Loucy (cell line): ENCODE data around the gene RGS1.

Experiments
- H2AFZ ChIP-seq: fragments of 200-600 bp; sonication (generic); 2 replicates; pipeline ENCODE4 v1.6.0; 2016; ENCODE audit warnings: antibody characterized with exemption, mild to moderate bottlenecking, low read length, moderate library complexity
- H3F3A ChIP-seq: fragments of 200-600 bp; 2 replicates; pipeline ENCODE4 v1.6.0; 2016; ENCODE audit warnings: antibody characterized with exemption, low read depth, mild to moderate bottlenecking
- H3K27me3 ChIP-seq: fragments of 200-600 bp; sonication (generic); 2 replicates; pipeline ENCODE4 v1.6.1; 2014; ENCODE audit warnings: low read length, mild to moderate bottlenecking; ENCODE audit not compliant: insufficient read depth, poor library complexity, severe bottlenecking
- H3K36me3 ChIP-seq: fragments of 200-600 bp; sonication (generic); 2 replicates; pipeline ENCODE4 v1.6.1; 2016; ENCODE audit warnings: low read length; ENCODE audit not compliant: insufficient read depth
- H3K4me1 ChIP-seq: fragments of 200-600 bp; sonication (generic); 2 replicates; pipeline ENCODE4 v1.5.1; 2014; ENCODE audit warnings: low read length, mild to moderate bottlenecking; ENCODE audit not compliant: insufficient read depth, poor library complexity, severe bottlenecking
- H3K4me2 ChIP-seq: fragments of 200-600 bp; sonication (generic); 2 replicates; pipeline ENCODE4 v1.6.0; 2014; ENCODE audit warnings: antibody characterized with exemption, low read length, low read depth, mild to moderate bottlenecking; ENCODE audit not compliant: poor library complexity, severe bottlenecking
- H3K4me3 ChIP-seq: fragments of 200-600 bp; sonication (generic); 2 replicates; pipeline ENCODE4 v1.5.1; 2014; ENCODE audit warnings: low read length, mild to moderate bottlenecking, mixed read lengths; ENCODE audit not compliant: poor library complexity, severe bottlenecking
- H3K79me2 ChIP-seq: fragments of 200-600 bp; sonication (generic); 2 replicates; pipeline ENCODE4 v1.6.1; 2014; ENCODE audit warnings: low read length; ENCODE audit not compliant: insufficient read depth
- H3K9ac ChIP-seq: fragments of 200-600 bp; sonication (generic); 2 replicates; pipeline ENCODE4 v1.6.0; 2014; ENCODE audit warnings: mild to moderate bottlenecking, low read depth, low read length, moderate library complexity; ENCODE audit not compliant: poor library complexity, severe bottlenecking
- H3K9me2 ChIP-seq: fragments of 200-600 bp; sonication (generic); replicated peaks from 2 replicates; pipeline ENCODE4 v1.6.1; 2016; ENCODE audit warnings: low read depth, low read length, mixed read lengths
- H3K9me3 ChIP-seq: fragments of 200-600 bp; sonication (generic); 2 replicates; pipeline ENCODE4 v1.6.1; 2014; ENCODE audit warnings: mild to moderate bottlenecking, antibody characterized with exemption, low read length, low read depth; ENCODE audit not compliant: insufficient read depth
- H4K20me1 ChIP-seq: fragments of 200-600 bp; sonication (generic); 2 replicates; pipeline ENCODE4 v1.6.0; 2014; ENCODE audit warnings: antibody characterized with exemption, low read length, mild to moderate bottlenecking; ENCODE audit not compliant: insufficient read depth, poor library complexity, severe bottlenecking
- EZH2phosphoT487 ChIP-seq: fragments of 200-600 bp; IDR thresholded peaks from 2 replicates; pipeline ENCODE4 v1.6.1; 2018; ENCODE audit warnings: antibody characterized with exemption, mild to moderate bottlenecking, moderate library complexity, borderline replicate concordance
- TF ChIP-seq, protein P1 (sequence below): fragments of 200-600 bp; sonication (generic); conservative IDR thresholded peaks from 2 replicates; pipeline ENCODE4 v1.5.1; 2014; ENCODE audit warnings: mild to moderate bottlenecking, antibody characterized with exemption, low read length

Gene RGS1

GRCh38 chr1:192546596-192547190, 28.9 kb upstream of the RGS1 start:
- H3K9me3 ChIP-seq = no peaks in the 10 kb centered on the region
- H3K4me1 ChIP-seq = peaks cover 50% of the 10 kb centered on the region
- H2AFZ ChIP-seq = no peak overlapping the region
- no peak overlapping the region for H3K4me3 ChIP-seq
- no peaks in the 10 kb centered on the region for H3K79me2 ChIP-seq
- H3F3A ChIP-seq = peaks cover 9% of the 10 kb centered on the region; the same call in 1 of the 2 replicates
- H3K27me3 ChIP-seq = no peaks in the 10 kb centered on the region
- H3K36me3 ChIP-seq = no peaks in the 10 kb centered on the region
- no peaks in the 10 kb centered on the region for H3K9me2 ChIP-seq
- H3K9ac ChIP-seq = no peak overlapping the region
- H4K20me1 ChIP-seq = no peaks in the 10 kb centered on the region
- no peak overlapping the region for H3K4me2 ChIP-seq
- TF ChIP-seq EZH2phosphoT487 = no peak
- TF ChIP-seq, protein P1, sequence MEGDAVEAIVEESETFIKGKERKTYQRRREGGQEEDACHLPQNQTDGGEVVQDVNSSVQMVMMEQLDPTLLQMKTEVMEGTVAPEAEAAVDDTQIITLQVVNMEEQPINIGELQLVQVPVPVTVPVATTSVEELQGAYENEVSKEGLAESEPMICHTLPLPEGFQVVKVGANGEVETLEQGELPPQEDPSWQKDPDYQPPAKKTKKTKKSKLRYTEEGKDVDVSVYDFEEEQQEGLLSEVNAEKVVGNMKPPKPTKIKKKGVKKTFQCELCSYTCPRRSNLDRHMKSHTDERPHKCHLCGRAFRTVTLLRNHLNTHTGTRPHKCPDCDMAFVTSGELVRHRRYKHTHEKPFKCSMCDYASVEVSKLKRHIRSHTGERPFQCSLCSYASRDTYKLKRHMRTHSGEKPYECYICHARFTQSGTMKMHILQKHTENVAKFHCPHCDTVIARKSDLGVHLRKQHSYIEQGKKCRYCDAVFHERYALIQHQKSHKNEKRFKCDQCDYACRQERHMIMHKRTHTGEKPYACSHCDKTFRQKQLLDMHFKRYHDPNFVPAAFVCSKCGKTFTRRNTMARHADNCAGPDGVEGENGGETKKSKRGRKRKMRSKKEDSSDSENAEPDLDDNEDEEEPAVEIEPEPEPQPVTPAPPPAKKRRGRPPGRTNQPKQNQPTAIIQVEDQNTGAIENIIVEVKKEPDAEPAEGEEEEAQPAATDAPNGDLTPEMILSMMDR = no peak

GRCh38 chr1:192547501-192547900, 28.1 kb upstream of the RGS1 start:
- peaks cover 55% of the 10 kb centered on the region for H3K4me1 ChIP-seq
- no peaks in the 10 kb centered on the region for H3K27me3 ChIP-seq
- no peak overlapping the region for H3K9ac ChIP-seq
- peaks cover 9% of the 10 kb centered on the region; the same call in 1 of the 2 replicates for H3F3A ChIP-seq
- H3K4me2 ChIP-seq = no peak overlapping the region
- no peaks in the 10 kb centered on the region for H3K9me2 ChIP-seq
- no peak for TF ChIP-seq EZH2phosphoT487
- TF ChIP-seq, protein P1 = no peak
- no peaks in the 10 kb centered on the region for H4K20me1 ChIP-seq
- no peak overlapping the region for H3K4me3 ChIP-seq
- H3K36me3 ChIP-seq = no peaks in the 10 kb centered on the region
- H3K79me2 ChIP-seq = no peaks in the 10 kb centered on the region
- H3K9me3 ChIP-seq = no peaks in the 10 kb centered on the region
- H2AFZ ChIP-seq = no peak overlapping the region

GRCh38 chr1:192549937-192550336, 25.6 kb upstream of the RGS1 start:
- Histone ChIP-seq H3K9me2 (no peaks in the 10 kb centered on the region), H3K27me3 (no peaks in the 10 kb centered on the region), H3K4me3 (no peak overlapping the region), H3K4me2 (no peak overlapping the region), H3K4me1 (peaks cover 64% of the 10 kb centered on the region), H3K79me2 (no peaks in the 10 kb centered on the region), H3K9ac (no peak overlapping the region), H3K9me3 (no peaks in the 10 kb centered on the region), H2AFZ (no peak overlapping the region), H4K20me1 (no peaks in the 10 kb centered on the region), H3F3A (peaks cover 12% of the 10 kb centered on the region; the same call in 1 of the 2 replicates), H3K36me3 (no peaks in the 10 kb centered on the region)
- TF ChIP-seq, protein P1 = no peak
- TF ChIP-seq EZH2phosphoT487 = no peak
